NCI-H2107 treated with DMSO at 0.1 percent for 48 hours (cell line): ENCODE data around the gene CENPB.
A peak's percentile ranks its signal among the peaks of the same experiment; 100 is the strongest.
"Not testable (repeated sequence)": the region's sequence is repeated elsewhere in the genome, so short reads cannot be mapped to it uniquely, and the experiment has no call there.

Experiments
- DNase-seq: peaks from one replicate; lab custom pipeline; 2025; ENCODE audit not compliant: unreplicated experiment; lab: John Stamatoyannopoulos, UW

The CENPB gene

DNA sequence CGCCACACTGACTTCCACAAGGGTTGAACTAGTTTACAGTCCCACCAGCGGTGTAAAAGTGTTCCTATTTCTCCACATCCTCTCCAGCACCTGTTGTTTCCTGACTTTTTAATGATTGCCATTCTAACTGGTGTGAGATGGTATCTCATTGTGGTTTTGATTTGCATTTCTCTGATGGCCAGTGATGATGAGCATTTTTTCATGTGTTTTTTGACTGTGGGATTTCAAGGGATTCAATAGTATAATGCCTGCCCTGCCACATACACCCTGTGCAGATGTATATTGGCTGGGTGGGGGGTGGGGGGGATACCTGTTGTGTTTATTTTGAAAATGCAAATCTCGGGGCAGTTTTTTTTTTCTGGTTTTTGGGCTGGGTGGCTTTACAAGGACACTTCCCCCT lies 7.6 kb upstream of the CENPB start:
- DNase-seq = not testable (repeated sequence)

- not testable (repeated sequence) for DNase-seq
Observed at GRCh38 chr20:3789201-3789600, 2.7 kb upstream of the CENPB start.

- no peak for DNase-seq
Observed at GRCh38 chr20:3788685-3789155, 2.2 kb upstream of the CENPB start.

DNA sequence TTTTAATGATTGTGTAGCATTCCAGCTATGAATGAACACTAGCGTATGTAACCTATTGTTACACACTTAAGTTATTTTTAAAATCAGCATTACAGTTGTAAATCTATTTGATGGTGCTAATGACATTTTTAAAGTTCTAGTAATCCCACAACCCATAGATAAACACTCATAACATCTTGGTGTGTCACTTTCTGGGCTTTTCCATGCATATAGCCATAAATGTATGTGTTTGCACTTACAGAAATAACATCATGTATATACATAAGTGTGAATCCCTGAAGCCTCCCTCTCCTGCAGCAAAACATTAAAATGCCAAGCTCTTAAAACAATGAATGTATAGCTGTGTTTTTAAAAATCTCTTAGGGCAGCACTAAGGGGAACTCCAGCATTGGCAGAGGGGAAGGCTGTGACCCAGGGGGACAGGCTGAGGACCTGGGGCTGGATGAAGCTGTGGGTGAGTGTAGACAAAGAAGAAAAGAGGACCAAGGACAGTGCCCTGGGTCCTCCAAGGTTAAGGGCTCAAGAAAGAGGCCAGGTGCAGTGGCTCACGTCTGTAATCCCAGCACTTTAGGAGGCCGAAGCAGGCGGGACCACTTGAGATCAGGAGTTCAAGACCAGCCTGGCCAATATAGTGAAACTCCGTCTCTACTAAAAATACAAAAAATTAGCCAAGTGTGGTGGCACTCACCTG lies 929 bp upstream of the CENPB start:
- DNase-seq = no peak

DNA sequence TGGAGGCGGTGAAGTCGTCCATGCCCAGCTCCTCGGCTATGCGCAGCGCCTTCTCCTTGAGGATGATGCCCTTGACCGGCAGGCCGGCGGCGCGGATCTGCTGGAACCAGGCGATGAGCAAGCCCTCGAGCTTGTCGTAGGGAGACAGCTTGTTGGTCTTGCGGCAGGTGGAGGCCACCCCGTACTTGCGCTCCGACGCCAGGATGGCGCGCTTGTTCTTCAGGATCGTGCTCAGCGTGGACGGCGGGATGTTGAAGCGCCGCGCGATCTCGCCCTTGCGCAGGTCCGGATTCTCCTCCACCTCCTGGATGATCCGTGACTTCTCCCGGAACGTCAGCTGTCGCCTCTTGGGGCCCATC lies 435 bp downstream of the CENPB start:
- DNase-seq = no peak

GRCh38 chr20:3785240-3786125 lies 1.1 kb downstream of the CENPB start:
- DNase-seq = no peak

GRCh38 chr20:3784863-3785239 lies 1.7 kb downstream of the CENPB start:
- no peak for DNase-seq

GRCh38 chr20:3784216-3784853 lies 2.2 kb downstream of the CENPB start:
- no peak for DNase-seq

- no peak for DNase-seq
Observed at GRCh38 chr20:3783511-3784195, 2.9 kb downstream of the CENPB start.

DNA sequence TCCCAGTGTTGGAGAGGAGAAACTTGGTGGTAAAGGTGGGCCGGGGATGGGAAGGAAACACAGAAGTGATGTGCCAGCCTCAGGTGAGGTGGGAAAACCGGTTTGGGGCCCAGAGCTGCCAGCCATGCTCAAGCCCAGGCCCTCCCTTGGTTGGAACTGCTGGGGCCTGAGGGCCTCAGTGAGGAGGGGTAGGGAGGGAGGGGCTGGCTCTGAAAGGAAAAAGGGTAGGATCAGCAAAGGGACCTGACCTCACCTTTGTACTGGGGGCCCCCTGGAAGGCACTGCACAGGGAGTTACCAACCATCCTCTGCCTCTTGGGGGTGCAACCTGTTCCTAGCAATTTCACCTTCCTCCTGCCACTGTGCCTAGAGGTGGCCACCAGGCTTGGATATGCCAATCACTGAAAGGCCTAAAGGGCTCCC lies 3.5 kb downstream of the CENPB start:
- DNase-seq = no peak

GRCh38 chr20:3782597-3782996 lies 3.9 kb downstream of the CENPB start:
- no peak for DNase-seq

GRCh38 chr20:3781153-3781910 lies 5.2 kb downstream of the CENPB start, which contains the start of gene SPEF1:
Gene SPEF1, minus strand, starts transcription at chr20:3781448. Its CDS starts 161 bp downstream, at chr20:3781287.
- DNase-seq = peak; percentile 46

GRCh38 chr20:3778976-3779375 lies 7.6 kb downstream of the CENPB start:
- no peak for DNase-seq

DNA sequence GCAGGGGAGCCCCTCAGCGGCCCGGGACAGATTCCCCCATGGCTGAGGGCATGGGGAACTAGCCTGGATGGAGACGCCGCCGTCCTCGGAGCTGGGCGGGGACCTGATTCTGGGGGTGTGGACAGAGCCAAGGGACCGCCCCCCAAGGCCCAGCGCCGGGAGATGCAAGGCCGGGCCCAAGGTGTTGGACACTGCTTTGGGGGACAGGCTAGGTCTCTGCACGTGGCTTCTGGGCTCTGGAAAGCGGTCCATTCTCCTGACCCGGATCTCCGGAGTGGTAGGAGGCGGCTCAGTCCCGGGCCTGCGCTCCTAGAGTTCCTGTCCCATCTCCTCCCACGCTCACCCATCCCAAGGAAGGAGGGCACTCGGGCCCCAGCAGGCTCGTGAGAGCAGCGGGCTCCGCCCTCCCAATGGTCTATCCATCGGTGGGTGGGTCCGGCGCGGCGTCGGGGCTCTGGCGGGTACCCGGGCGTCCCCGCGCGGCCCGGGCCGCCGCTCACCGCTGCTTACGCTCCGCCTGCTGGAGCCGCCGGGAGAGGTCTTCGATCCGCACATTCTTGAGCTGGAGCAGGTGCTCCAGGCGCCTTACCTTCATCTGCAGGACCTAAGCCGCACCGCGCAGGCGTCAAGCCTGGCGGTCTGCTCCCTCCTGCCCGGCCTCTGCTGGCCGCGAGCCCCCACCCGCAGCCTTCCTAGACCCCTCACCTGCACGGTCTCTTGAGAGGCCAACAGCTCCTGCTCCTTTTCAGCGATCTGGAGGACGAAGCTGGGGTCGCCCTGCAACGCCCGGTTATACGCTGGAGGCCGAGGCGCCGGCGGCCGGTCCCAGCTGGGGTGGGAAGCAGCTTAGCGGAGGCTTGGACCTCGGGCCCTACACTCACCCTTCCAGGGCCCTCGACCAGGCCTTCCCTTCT lies 8.6 kb downstream of the CENPB start:
- no peak for DNase-seq

DNA sequence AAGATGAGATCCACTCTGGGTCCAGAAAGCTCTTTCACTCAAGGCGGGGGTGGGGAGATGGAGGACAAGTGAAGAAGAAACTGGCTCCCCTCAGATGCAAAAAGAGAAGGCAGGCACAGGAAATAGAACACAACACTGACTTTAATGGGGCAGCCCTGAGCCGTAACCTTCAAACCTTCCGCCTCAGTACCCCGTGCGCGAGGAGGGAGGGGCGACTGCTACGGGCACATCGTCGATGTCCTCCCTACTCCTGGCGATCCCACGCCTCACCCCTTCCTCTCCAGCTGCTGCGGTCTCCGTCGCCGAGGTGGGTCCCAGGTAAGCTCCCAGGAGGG lies 9.2 kb downstream of the CENPB start:
- no peak for DNase-seq

DNA sequence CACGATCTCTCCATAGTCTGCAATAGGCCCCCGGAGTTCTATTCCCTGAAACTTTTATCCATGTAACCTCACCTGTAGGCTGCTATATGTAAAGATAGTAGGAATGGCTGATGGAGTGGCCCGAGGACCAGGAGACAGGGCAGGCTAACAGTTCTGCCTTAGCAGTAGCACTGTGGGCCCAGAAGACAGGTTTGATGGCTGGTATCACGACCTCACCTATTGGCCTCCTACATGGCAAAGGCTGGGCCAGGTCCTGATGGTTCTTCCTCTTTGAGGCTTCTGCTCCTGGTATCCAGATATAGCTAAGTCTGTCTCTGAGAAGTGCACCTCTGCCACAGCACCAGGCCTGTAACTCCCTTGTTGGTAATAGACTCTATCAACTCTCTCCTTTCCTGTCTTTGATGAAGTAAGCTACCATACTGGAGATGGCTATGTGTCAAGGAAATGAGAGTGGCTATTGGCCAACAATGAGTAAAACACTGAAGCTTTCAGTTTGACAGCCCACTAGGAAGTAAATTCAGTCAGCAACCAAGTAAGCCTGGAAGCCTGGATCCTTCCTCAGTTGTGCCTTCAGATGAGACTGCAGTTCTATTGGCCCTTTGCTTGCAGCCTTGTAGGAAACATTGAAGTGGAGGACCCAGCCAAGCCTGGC lies 11.0 kb downstream of the CENPB start:
- no peak for DNase-seq

DNA sequence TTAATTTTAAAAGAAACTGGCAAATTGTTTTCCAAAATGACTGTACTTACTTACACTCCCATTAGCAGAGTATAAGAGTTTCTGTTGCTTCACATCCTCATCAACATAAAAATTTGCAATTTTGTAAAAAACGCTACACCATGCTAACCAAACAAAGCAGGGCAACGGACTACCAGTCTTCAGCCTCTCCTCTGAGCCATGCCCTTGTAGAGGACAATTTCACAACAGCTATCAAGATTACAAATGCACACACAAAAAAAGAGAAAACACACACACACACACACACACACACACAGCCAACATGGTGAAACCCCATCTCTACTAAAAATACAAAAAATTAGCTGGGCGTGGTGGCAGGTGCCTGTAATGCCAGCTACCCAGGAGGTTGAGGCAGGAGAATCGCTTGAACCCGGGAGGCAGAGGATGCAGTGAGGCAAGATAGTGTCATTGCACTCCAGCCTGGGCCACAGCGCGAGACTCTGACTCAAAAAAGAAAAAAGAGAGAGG lies 14.9 kb downstream of the CENPB start:
- DNase-seq = no peak

DNA sequence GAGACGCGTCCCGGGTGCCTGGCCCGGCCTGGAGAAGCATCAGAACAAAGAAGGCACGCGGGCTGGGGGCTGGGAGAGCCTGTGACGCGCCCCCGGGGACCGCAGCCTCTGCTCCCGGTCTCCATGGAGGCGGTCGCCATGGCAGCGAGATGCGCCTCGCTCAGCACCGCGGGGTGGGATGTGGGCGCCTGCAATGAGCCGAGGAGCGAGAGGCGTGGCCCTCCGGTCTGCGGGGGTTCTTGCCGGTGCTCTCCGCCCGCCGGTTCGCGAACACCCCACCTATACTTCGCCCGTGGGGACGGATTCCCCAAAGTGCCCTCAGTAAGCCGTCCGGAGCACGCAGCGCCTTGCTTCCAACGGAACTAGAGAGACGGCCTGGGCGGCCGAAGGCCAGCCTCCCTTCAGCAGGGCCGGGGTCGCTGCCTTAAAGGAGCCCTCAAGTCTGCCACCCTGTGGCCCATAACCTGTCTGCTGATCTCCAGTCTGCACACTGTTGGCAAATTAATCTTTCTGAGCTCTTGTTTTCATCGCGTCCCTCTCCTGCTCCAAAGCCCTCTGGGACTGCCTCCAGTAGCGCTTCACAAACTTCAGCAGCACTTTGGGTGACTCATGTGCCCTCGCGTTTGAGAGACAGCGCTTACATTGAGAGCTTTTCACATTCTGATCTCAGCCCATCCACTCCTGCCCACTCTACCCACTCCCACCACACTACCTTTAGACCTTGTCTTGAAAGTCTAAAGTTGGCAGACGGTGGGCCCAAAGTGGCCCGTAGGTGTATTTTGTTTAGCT lies 18.0 kb downstream of the CENPB start:
- DNase-seq = peak; percentile 33
